Endothelial cell of umbilical vein (primary cell): Measurements from ENCODE around the gene HSD3B7.

Experiments used
- CTCF ChIP-seq, 2 donors: IDR thresholded peaks; 1 replicate in 1 of 2; 2 replicates in 1 of 2; pipeline ENCODE4 v1.5.1; 2011; ENCODE audit warnings: low read length in 2 of 2, mild to moderate bottlenecking in 2 of 2, moderate library complexity in 2 of 2, control low read depth in 1 of 2, inconsistent platforms in 1 of 2, low read depth in 1 of 2; ENCODE audit not compliant: insufficient read depth in 1 of 2; ENCODE audit errors: extremely low read depth in 1 of 2
- EZH2 ChIP-seq: IDR thresholded peaks from 2 replicates; pipeline ENCODE4 v1.6.1; 2012; ENCODE audit warnings: borderline replicate concordance, low read depth, mild to moderate bottlenecking, moderate library complexity, low read length, inconsistent platforms; ENCODE audit not compliant: severe bottlenecking
- FOS ChIP-seq: IDR thresholded peaks from 2 replicates; pipeline ENCODE4 v1.6.1; 2011; ENCODE audit warnings: mild to moderate bottlenecking, low read length, moderate library complexity, borderline replicate concordance; ENCODE audit not compliant: insufficient read depth
- JUN ChIP-seq: IDR thresholded peaks from 2 replicates; pipeline ENCODE4 v1.6.1; 2011; ENCODE audit warnings: borderline replicate concordance, low read depth; ENCODE audit not compliant: insufficient read length, insufficient read depth
- MAX ChIP-seq: IDR thresholded peaks from 2 replicates; pipeline ENCODE4 v1.6.1; 2011; ENCODE audit not compliant: insufficient read depth, insufficient read length
- MYC ChIP-seq: IDR thresholded peaks from one replicate; pipeline ENCODE4 v1.6.1; 2011; ENCODE audit warnings: mild to moderate bottlenecking, low read depth, low read length
- POLR2A ChIP-seq: IDR thresholded peaks from 2 replicates; pipeline ENCODE4 v1.6.1; 2012; ENCODE audit warnings: low read depth, mild to moderate bottlenecking, control low read depth, low read length
- POLR2AphosphoS5 ChIP-seq: IDR thresholded peaks from 2 replicates; pipeline ENCODE4 v1.6.1; 2012; ENCODE audit warnings: low read depth, mild to moderate bottlenecking, control low read depth, low read length, moderate library complexity; ENCODE audit not compliant: insufficient read depth

- TF ChIP-seq CTCF (IDR thresholded peaks at IDR 0.05; ENCODE audit: extremely low read depth in 1 of 2, insufficient read depth in 1 of 2, low read depth in 1 of 2, low read length in 2 of 2) (no peak), POLR2AphosphoS5 (no peak), POLR2A (no peak), MYC (no peak), MAX (no peak), EZH2 (no peak), FOS (no peak), JUN (no peak)
Measured at GRCh38 chr16:30961384-30961783, 23.6 kb upstream of the HSD3B7 start.
